GM19025 (cell line): ENCODE measurements around the gene RAB25.
"Not testable (repeated sequence)": the region's sequence is repeated elsewhere in the genome, so short reads cannot be mapped to it uniquely, and the experiment has no call there.

Source experiments
- ATAC-seq: cut with Tn5 transposase; IDR thresholded peaks from one replicate; pipeline ENCODE4 v1.9.1; 2021; ENCODE audit warnings: mild to moderate bottlenecking, low read depth, moderate library complexity; ENCODE audit not compliant: unreplicated experiment

Gene RAB25

GRCh38 chr1:156114101-156114918 lies 53.4 kb downstream of the RAB25 start, which contains the start of gene LMNA:
TSS of gene LMNA (plus strand) at chr1:156114711. CDS start at chr1:156114919, 208 bp downstream.
- peak; percentile 75 for ATAC-seq

- ATAC-seq = no peak
These were observed 54.1 kb downstream of the RAB25 start for GRCh38 chr1:156114919-156115513.

- no peak for ATAC-seq
These were observed 54.8 kb downstream of the RAB25 start for GRCh38 chr1:156115514-156116374.

DNA sequence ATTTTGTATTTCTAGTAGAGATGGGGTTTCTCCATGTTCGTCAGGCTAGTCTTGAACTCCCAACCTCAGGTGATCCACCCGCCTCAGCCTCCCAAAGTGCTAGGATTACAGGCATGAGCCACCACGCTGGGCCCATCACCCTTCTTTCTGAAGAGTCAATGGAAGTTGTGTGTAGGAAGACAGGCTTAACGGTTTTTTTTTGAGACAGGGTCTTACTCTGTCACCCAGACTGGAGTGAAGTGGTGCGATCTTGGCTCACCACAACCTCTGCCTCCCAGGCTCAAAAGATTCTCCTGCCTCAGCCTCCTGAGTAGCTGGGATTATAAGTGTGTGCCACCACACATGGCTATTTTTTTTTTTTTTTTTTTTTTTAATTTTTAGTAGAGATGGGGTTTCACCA lies 55.8 kb downstream of the RAB25 start:
- not testable (repeated sequence) for ATAC-seq

DNA sequence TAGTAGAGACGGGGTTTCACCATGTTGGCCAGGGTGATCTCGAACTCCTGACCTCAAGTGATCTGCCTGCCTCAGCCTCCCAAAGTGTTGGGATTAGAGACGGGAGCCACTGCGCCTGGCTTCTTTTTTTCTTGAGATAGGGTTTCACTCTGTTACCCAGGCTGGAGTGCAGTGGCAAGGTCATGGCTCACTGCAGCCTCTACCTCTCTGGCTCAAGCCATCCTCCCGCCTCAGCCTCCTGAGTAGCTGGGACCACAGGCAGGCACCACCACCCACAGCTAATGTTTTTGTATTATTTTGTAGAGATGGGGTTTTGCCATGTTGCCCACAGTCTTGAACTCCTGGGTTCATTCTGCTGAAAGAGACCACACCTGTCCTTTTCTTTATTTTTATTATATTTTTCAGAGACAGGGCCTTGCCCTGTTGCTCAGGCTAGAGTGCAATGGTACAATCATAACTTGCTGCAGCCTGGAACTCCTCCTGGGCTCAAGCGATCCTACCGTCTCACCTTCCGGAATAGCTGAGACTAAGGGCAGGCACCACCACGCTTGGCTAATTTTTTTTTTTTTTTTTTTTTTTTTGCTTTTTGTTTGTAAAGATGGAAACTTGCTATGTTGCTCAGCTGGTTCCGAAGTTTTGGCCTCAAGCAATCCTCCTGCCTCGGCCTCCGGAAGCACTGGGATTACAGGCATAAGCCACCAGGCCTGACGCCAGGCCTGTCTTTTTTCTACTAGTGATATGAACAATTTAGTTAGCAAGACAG lies 56.6 kb downstream of the RAB25 start:
- ATAC-seq = no peak

- ATAC-seq = no peak
These were observed 57.4 kb downstream of the RAB25 start for GRCh38 chr1:156118177-156118868.

DNA sequence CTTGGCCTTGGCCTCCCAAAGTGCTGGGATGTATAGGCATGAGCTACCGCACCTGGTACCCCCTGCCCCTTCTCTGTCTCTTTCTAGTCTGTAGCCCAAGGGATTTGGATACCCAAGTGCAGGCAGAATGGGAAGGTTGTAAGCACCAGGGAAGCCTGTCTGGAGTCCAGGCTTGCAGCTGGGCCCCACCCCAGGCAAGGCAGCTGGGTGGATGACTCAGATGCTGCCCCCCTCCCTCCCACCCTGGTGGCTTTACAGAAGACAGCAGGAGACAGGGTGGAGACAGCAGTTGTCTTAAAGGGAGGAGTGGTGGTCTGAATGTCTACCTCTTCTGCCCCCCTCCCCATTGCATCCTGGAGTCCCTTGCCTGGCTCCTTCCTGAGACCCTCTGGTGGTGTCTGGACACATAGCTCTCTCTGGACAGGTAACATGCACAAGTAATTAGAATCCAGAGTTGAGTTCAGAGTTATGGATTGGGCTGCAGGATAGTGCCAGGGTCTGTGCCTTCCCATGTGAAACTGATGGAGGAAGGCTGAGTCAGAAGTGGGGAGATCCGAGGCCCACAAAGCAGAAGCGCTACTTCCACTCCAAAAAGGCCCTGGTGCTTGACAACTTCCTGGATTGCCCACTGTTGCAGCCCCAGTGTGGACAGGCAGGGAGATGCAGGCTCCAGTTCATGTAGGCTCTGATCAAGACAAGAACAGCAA lies 58.7 kb downstream of the RAB25 start:
- no peak for ATAC-seq
